A549 treated with AZD9567 at 1 μM for 4 hours (cell line): Measurements from ENCODE around the gene HRCT1. TPM values are rescaled to one million over a fixed set of nuclear protein-coding genes. Genes with fewer than 3 reads are reported as not detected.

ENCODE experiments used
- total RNA-seq: library from RNA; stranded (reverse); fragments of 200-300 nt; extraction: Qiagen RNA extraction; gene quantifications from 5 replicates; pipeline ENCODE4 v1.2.3, GENCODE V29; 2022; ENCODE audit not compliant: insufficient read depth

The HRCT1 gene
- 0.17 to 0.23 TPM (median 0.19 TPM) in 4 of 5 replicates, not detected in the other for total RNA-seq

DNA sequence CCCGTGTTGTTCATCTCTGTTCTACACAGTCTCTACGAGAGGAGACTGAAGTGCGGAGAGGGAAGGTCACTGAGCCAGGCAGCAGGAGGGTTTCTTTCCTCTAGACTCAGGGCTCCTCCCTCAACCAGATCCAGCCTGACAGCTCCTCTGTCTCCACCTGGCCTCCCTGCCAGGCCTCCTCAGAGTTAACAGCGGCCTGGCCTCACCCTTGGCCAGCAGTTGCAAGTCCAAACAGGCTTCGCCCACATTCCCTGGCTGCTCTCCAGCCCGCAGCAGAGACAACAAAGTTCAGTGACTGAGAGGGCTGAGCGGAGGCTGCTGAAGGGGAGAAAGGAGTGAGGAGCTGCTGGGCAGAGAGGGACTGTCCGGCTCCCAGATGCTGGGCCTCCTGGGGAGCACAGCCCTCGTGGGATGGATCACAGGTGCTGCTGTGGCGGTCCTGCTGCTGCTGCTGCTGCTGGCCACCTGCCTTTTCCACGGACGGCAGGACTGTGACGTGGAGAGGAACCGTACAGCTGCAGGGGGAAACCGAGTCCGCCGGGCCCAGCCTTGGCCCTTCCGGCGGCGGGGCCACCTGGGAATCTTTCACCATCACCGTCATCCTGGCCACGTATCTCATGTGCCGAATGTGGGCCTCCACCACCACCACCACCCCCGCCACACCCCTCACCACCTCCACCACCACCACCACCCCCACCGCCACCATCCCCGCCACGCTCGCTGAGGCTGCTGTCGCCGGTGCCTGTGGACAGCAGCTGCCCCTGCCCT is at the start of gene HRCT1:
Gene HRCT1 (plus strand): TSS at position 291 of the 768 bp plus-strand sequence. CDS start 86 bp downstream, at position 377.

DNA sequence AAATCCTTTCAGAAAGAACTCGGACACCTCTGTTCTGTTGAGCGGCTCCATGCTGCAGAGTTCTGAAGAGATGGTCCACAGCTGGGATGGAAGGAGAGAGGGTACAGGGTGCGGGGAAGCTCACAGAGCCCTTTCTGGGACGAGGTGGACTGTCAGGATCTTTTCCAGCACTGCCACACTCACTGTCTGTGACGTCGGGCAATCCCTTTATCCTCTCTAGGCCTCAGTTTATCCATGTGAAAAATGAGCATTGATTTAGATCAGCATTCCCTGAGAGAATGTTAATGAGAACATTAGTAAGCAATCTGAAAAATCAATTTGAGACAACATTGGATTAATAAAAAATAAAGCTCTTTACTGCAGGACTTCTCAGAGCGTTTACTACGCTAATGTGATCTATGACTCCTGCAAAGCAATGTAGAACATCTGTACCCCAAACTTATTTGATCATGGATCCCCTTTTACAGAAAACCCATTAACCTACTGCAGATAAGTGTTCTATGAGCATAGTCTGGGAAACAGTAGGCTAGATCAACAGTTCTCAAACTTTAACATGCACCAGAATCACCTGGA is 35.6 kb upstream of the HRCT1 start, which contains the start of gene OR13J1:
Gene OR13J1 (minus strand): TSS at position 51 of the 573 bp plus-strand sequence. CDS start 0 bp downstream, at position 51.

DNA sequence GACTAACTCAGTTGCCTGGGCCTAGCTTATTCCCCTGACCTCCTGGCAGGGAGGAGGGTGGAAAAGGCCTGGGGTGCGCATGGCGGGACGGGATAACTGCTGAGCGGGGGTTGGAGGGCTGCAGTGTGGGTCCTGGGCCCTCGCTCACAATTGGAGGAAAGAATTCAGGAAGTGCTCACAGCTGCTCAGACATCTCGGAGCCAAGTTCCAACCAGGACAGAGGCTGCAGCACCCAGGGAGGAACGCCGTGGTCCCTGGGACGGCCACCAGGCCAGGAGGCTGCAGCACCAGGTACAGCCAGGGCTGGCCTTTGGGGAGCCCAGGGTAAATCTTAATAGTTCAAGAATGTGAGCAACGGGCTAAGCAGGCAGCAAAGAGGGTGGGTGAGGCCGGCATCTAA is 3.3 kb downstream of the HRCT1 start, which contains the start of gene SPAAR:
Gene SPAAR (plus strand): TSS at position 217 of the 400 bp plus-strand sequence. CDS start 974 bp downstream, outside the sequence.

Other genes with a start within 250 kb of the HRCT1 start
- 4.1 to 24.8 TPM (median 6.7 TPM) in 4 of 5 replicates, not detected in the other for gene RMRP, start 248.2 kb upstream of the HRCT1 start, total RNA-seq
- 25.4 to 30.2 TPM (median 27.1 TPM) in 5 replicates for gene CCDC107, start 247.9 kb upstream of the HRCT1 start, total RNA-seq
- gene ARHGEF39, start 241.0 kb upstream of the HRCT1 start, total RNA-seq, result 10.5 to 16.6 TPM (median 15.3 TPM) in 5 replicates
- 3.6 to 9.1 TPM (median 6.0 TPM) in 5 replicates for gene CA9, start 232.3 kb upstream of the HRCT1 start, total RNA-seq
- gene TPM2, start 216.3 kb upstream of the HRCT1 start, total RNA-seq, result 630 to 705 TPM (median 658 TPM) in 5 replicates
- gene TLN1, start 174.0 kb upstream of the HRCT1 start, total RNA-seq, result 112 to 140 TPM (median 116 TPM) in 5 replicates
- gene CREB3, start 173.5 kb upstream of the HRCT1 start, total RNA-seq, result 55.7 to 63.0 TPM (median 56.5 TPM) in 5 replicates
- 31.9 to 45.0 TPM (median 40.0 TPM) in 5 replicates for gene GBA2, start 157.0 kb upstream of the HRCT1 start, total RNA-seq
- 12.8 to 15.8 TPM (median 14.8 TPM) in 5 replicates for gene RGP1, start 156.9 kb upstream of the HRCT1 start, total RNA-seq
- 0.23 to 0.29 TPM (median 0.26 TPM) in 3 of 5 replicates, not detected in the others for gene MSMP, start 151.9 kb upstream of the HRCT1 start, total RNA-seq
- 4.8 to 5.5 TPM (median 5.5 TPM) in 4 of 5 replicates, not detected in the other for gene NPR2, start 114.6 kb upstream of the HRCT1 start, total RNA-seq
- gene SPAG8, start 93.9 kb upstream of the HRCT1 start, total RNA-seq, result 0.21 to 0.47 TPM (median 0.40 TPM) in 4 of 5 replicates, not detected in the other
- 60.2 to 112 TPM (median 101 TPM) in 5 replicates for gene HINT2, start 91.2 kb upstream of the HRCT1 start, total RNA-seq
- gene FAM221B, start 77.5 kb upstream of the HRCT1 start, total RNA-seq, result not detected in 5 replicates
- 1.5 to 3.6 TPM (median 3.1 TPM) in 5 replicates for gene TMEM8B, start 77.0 kb upstream of the HRCT1 start, total RNA-seq
- gene OR13J1, start 35.8 kb upstream of the HRCT1 start, total RNA-seq, result not detected in 5 replicates
- gene SPAAR, start 3.3 kb downstream of the HRCT1 start, total RNA-seq, result 0.05 TPM in 1 of 5 replicates, not detected in the others
- gene OR2S2, start 52.0 kb downstream of the HRCT1 start, total RNA-seq, result not detected in 5 replicates
- gene RECK, start 130.7 kb downstream of the HRCT1 start, total RNA-seq, result 5.7 to 10.7 TPM (median 6.5 TPM) in 5 replicates
- gene GLIPR2, start 230.5 kb downstream of the HRCT1 start, total RNA-seq, result 8.3 to 15.0 TPM (median 9.1 TPM) in 5 replicates